A549 (cell line): Measurements from ENCODE around the gene BBLN. TPM values are rescaled to one million over a fixed set of nuclear protein-coding genes. Genes with fewer than 3 reads are reported as not detected.
A peak's percentile ranks its signal among the peaks of the same experiment; 100 is the strongest.

Source experiments
- ATAC-seq, 2 experiments: fragments of 200-7000 bp in 1 of 2; fragments of >200 bp in 1 of 2; cut with Nextera tagmentation in 1 of 2; cut with Tn5 transposase in 1 of 2; 3 replicates each; pipeline versions ENCODE4 v1.8.0 to v1.9.1; 2018 to 2020; ENCODE audit warnings: mild to moderate bottlenecking in 1 of 2, moderate library complexity in 1 of 2
- CTCF ChIA-PET: fragments of 300-600 bp; sonication (Branson Sonifier 250); formaldehyde crosslinking; extraction: SDS; loops from one replicate; lab custom pipeline; 2021; ENCODE audit warnings: antibody characterized with exemption, inconsistent platforms; lab: Yijun Ruan, JAX
- POLR2A ChIA-PET: fragments of 350-600 bp; formaldehyde crosslinking; extraction: SDS; loops from one replicate; lab custom pipeline; 2021; ENCODE audit warnings: antibody characterized with exemption, inconsistent platforms; lab: Yijun Ruan, JAX
- DNase-seq, 2 experiments: peaks; one replicate each; pipeline versions ENCODE4 v3.0.0 to v3.0.0-alpha.2; 2011 to 2016; ENCODE audit warnings: low read depth in 1 of 2, low spot score in 1 of 2
- FAIRE-seq: peaks from 2 replicates; lab custom pipeline; 2011; peaks lifted over from hg19 to GRCh38; lab: Jason Lieb, UNC
- H3K27ac ChIP-seq, 2 experiments: fragments of >200 bp; sonication (Bioruptor Twin); formaldehyde crosslinking; 3 replicates each; pipeline ENCODE4 v1.5.1; 2016 to 2017
- H3K4me1 ChIP-seq: fragments of >200 bp; sonication (Bioruptor Twin); formaldehyde crosslinking; 3 replicates; pipeline ENCODE4 v1.6.1; 2016
- H3K4me2 ChIP-seq: fragments of >200 bp; sonication (Bioruptor Twin); formaldehyde crosslinking; 3 replicates; pipeline ENCODE4 v1.6.1; 2016
- H3K4me3 ChIP-seq: fragments of >200 bp; sonication (Bioruptor Twin); formaldehyde crosslinking; 3 replicates; pipeline ENCODE4 v1.5.1; 2016
- H3K9me3 ChIP-seq: fragments of >200 bp; sonication (Bioruptor Twin); formaldehyde crosslinking; 3 replicates; pipeline ENCODE4 v1.6.1; 2016
- CBX2 ChIP-seq: fragments of 200-600 bp; sonication (generic); IDR thresholded peaks from 2 replicates; pipeline ENCODE4 v1.6.1; 2016; ENCODE audit warnings: low read depth, mild to moderate bottlenecking, borderline replicate concordance
- CBX8 ChIP-seq: fragments of 200-600 bp; sonication (generic); IDR thresholded peaks from 2 replicates; pipeline ENCODE4 v1.6.1; 2016
- CEBPB ChIP-seq, 2 experiments: fragments of >200 bp in 1 of 2; sonication (Bioruptor Twin) in 1 of 2; formaldehyde crosslinking in 1 of 2; IDR thresholded peaks; 2 replicates each; pipeline ENCODE4 v1.6.1; 2012 to 2016
- EHF ChIP-seq: fragments of 250-450 bp; sonication (Bioruptor Pico); IDR thresholded peaks from 2 replicates; pipeline ENCODE4 v1.5.0; 2020; ENCODE audit warnings: mild to moderate bottlenecking
- EP300 ChIP-seq, 2 experiments: fragments of >200 bp; sonication (Bioruptor Twin); formaldehyde crosslinking; IDR thresholded peaks; 2 replicates in 1 of 2; 3 replicates in 1 of 2; pipeline ENCODE4 v1.6.1; 2016 to 2017
- ESRRA ChIP-seq: fragments of 150-350 bp; IDR thresholded peaks from 2 replicates; pipeline ENCODE4 v1.6.1; 2014; ENCODE audit warnings: mild to moderate bottlenecking, low read length, borderline replicate concordance
- FOSB ChIP-seq: fragments of 250-450 bp; sonication (Bioruptor Pico); IDR thresholded peaks from 2 replicates; pipeline ENCODE4 v1.5.0; 2020; ENCODE audit warnings: mild to moderate bottlenecking, moderate library complexity
- FOSL2 ChIP-seq, 2 experiments: fragments of 450-650 bp in 1 of 2; fragments of >200 bp in 1 of 2; sonication (Bioruptor Twin) in 1 of 2; formaldehyde crosslinking; IDR thresholded peaks; 2 replicates each; pipeline versions ENCODE4 v1.5.0 to v1.6.1; 2016 to 2020; ENCODE audit warnings: mild to moderate bottlenecking in 1 of 2, moderate library complexity in 1 of 2
- FOXS1 ChIP-seq: fragments of 250-450 bp; sonication (Bioruptor Pico); IDR thresholded peaks from 2 replicates; pipeline ENCODE4 v1.5.0; 2020; ENCODE audit warnings: mild to moderate bottlenecking, moderate library complexity
- HDAC2 ChIP-seq: fragments of 200-600 bp; sonication (generic); IDR thresholded peaks from 2 replicates; pipeline ENCODE4 v1.6.1; 2016
- HEYL ChIP-seq: fragments of 250-450 bp; sonication (Bioruptor Pico); IDR thresholded peaks from 2 replicates; pipeline ENCODE4 v1.8.0; 2021; ENCODE audit warnings: mild to moderate bottlenecking, moderate library complexity
- HOXB5 ChIP-seq: fragments of 250-450 bp; sonication (Bioruptor Pico); IDR thresholded peaks from 2 replicates; pipeline ENCODE4 v1.5.0; 2020; ENCODE audit warnings: mild to moderate bottlenecking, moderate library complexity
- KDM1A ChIP-seq: fragments of 200-600 bp; sonication (generic); IDR thresholded peaks from 2 replicates; pipeline ENCODE4 v1.6.1; 2016; ENCODE audit warnings: low read depth, mild to moderate bottlenecking
- KDM5A ChIP-seq: fragments of 200-600 bp; sonication (generic); IDR thresholded peaks from 2 replicates; pipeline ENCODE4 v1.6.1; 2016; ENCODE audit warnings: antibody characterized with exemption, mild to moderate bottlenecking
- MAFK ChIP-seq: fragments of 450-650 bp; IDR thresholded peaks from 2 replicates; pipeline ENCODE4 v1.6.1; 2014; ENCODE audit not compliant: partially characterized antibody
- MYC ChIP-seq: IDR thresholded peaks from 2 replicates; pipeline ENCODE4 v1.6.1; 2012; ENCODE audit warnings: mild to moderate bottlenecking, inconsistent platforms, low read length, improper control_type of control experiment, borderline replicate concordance
- NFE2L2 ChIP-seq: fragments of 150-350 bp; conservative IDR thresholded peaks from 2 replicates; pipeline ENCODE4 v1.6.1; 2014; ENCODE audit warnings: low read length
- NPAS2 ChIP-seq: fragments of 250-450 bp; sonication (Bioruptor Pico); IDR thresholded peaks from 2 replicates; pipeline ENCODE4 v1.8.0; 2022; ENCODE audit warnings: mild to moderate bottlenecking, moderate library complexity, borderline replicate concordance
- NR3C1 ChIP-seq: fragments of >200 bp; sonication (Bioruptor Twin); formaldehyde crosslinking; IDR thresholded peaks from 3 replicates; pipeline ENCODE4 v1.6.1; 2017
- PHF8 ChIP-seq: fragments of 200-600 bp; sonication (generic); IDR thresholded peaks from 2 replicates; pipeline ENCODE4 v1.6.1; 2016; ENCODE audit warnings: low read depth, mild to moderate bottlenecking, antibody characterized with exemption, moderate library complexity, borderline replicate concordance
- POLR2A ChIP-seq: IDR thresholded peaks from 2 replicates; pipeline ENCODE4 v1.6.1; 2012; ENCODE audit warnings: mild to moderate bottlenecking, low read length
- RARB ChIP-seq: fragments of 250-450 bp; sonication (Bioruptor Pico); IDR thresholded peaks from 2 replicates; pipeline ENCODE4 v1.8.0; 2021; ENCODE audit warnings: mild to moderate bottlenecking, moderate library complexity
- RCOR1 ChIP-seq: fragments of 150-350 bp; IDR thresholded peaks from 2 replicates; pipeline ENCODE4 v1.6.1; 2014; ENCODE audit warnings: antibody characterized with exemption, low read length, low read depth
- RNF2 ChIP-seq: fragments of 200-600 bp; sonication (generic); IDR thresholded peaks from 2 replicates; pipeline ENCODE4 v1.6.1; 2016; ENCODE audit warnings: low read depth, mild to moderate bottlenecking, antibody characterized with exemption, moderate library complexity, borderline replicate concordance
- SMC3 ChIP-seq: fragments of >200 bp; sonication (Bioruptor Twin); formaldehyde crosslinking; IDR thresholded peaks from 3 replicates; pipeline ENCODE4 v1.6.1; 2018; ENCODE audit warnings: inconsistent platforms
- SREBF2 ChIP-seq: fragments of 450-650 bp; IDR thresholded peaks from 2 replicates; pipeline ENCODE4 v1.6.1; 2014; ENCODE audit warnings: mild to moderate bottlenecking, moderate library complexity
- TFCP2L1 ChIP-seq: fragments of 250-450 bp; sonication (Bioruptor Pico); IDR thresholded peaks from 2 replicates; pipeline ENCODE4 v1.5.0; 2021; ENCODE audit warnings: mild to moderate bottlenecking
- ZC3H11A ChIP-seq: fragments of 450-650 bp; IDR thresholded peaks from 2 replicates; pipeline ENCODE4 v1.6.1; 2014; ENCODE audit warnings: antibody characterized with exemption, mild to moderate bottlenecking
- ZFP36 ChIP-seq: fragments of 450-650 bp; IDR thresholded peaks from 2 replicates; pipeline ENCODE4 v1.6.1; 2014; ENCODE audit warnings: borderline replicate concordance; ENCODE audit not compliant: partially characterized antibody
- ZNF302 ChIP-seq: fragments of 250-450 bp; sonication (Bioruptor Pico); IDR thresholded peaks from 2 replicates; pipeline ENCODE4 v1.9.0; 2021; ENCODE audit warnings: inconsistent platforms, mild to moderate bottlenecking, moderate library complexity
- ZSCAN20 ChIP-seq: fragments of 250-450 bp; sonication (Bioruptor Pico); IDR thresholded peaks from 2 replicates; pipeline ENCODE4 v1.8.0; 2022; ENCODE audit warnings: mild to moderate bottlenecking, moderate library complexity
- WGBS: methylation state at CpG from one replicate; pipeline ENCODE4 v1.1.6; 2017; ENCODE audit errors: missing lambda C conversion rate; 5-methylcytosine and 5-hydroxymethylcytosine counted together
- polyA plus RNA-seq, 4 experiments: library from polyadenylated mRNA; depleted of rRNA in 3 of 4; stranded (reverse); fragments of >200 nt; fragmentation: RNase III in 1 of 4; extraction: RNeasy Plus Mini Kit Qiagen cat#74134 plus additional on column Dnase treatment in 1 of 4; gene quantifications; 2 replicates in 3 of 4; 3 replicates in 1 of 4; pipeline ENCODE4 v1.2.3, GENCODE V29; 2011 to 2017
- TF ChIP-seq, protein P1 (sequence below): IDR thresholded peaks from 2 replicates; pipeline ENCODE4 v1.6.1; 2012
- TF ChIP-seq, protein P2 (sequence below): fragments of 250-450 bp; sonication (Bioruptor Pico); IDR thresholded peaks from 2 replicates; pipeline ENCODE4 v1.5.0; 2020; ENCODE audit warnings: low read depth, mild to moderate bottlenecking, moderate library complexity
- TF ChIP-seq, protein P3 (sequence below): IDR thresholded peaks from 2 replicates; pipeline ENCODE4 v1.6.1; 2012
- TF ChIP-seq, protein P4 (sequence below): fragments of >200 bp; sonication (Bioruptor Twin); formaldehyde crosslinking; IDR thresholded peaks from 3 replicates; pipeline ENCODE4 v1.6.1; 2016

BBLN gene
- polyA plus RNA-seq, 2 of the 4 experiments (the other 2 are of a cell fraction), result 23.8 to 28.1 TPM

DNA sequence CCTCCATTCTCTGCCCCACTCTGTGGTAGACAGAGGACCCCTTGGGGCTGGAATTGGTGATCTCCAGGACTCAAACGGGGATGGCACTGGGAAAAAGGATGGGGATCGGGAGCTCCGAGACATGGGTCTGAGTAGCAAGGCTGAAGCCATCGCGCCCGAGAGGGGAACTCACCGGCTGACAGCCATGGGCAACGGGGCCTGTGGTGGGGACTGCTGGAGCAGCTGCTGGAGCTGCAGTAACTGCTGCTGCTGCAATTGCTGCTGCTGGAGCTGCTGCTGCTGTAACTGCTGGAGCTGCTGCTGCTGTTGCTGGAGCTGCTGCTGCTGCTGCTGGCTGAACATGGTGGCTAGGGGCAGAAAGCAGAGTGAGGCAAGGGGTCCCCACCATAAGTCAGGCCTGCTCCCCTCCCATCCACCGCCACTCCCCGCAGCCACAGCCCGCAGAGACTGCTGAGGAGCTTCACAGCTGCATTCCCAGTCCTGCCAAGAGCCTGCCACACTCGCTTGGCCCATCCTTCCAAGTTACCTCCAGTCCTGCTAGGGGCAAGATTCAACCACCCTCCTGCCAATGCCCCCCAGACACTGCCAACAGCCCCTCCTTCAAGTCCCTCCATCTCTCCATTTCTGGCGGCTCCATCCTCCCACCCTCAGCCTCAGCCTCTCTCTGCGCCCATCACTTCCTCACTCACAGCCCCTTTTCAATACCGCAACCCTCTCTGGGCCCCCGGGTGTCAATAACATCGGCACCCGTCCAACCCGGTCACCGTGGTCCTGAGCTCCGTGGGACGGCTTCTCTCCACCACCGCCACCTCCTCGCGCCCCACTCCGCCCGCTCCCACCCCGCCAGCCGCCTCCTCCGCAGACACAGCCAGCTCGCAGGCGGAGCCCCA, 30.7 kb downstream of the BBLN start (continued):
- TF ChIP-seq, protein P1, sequence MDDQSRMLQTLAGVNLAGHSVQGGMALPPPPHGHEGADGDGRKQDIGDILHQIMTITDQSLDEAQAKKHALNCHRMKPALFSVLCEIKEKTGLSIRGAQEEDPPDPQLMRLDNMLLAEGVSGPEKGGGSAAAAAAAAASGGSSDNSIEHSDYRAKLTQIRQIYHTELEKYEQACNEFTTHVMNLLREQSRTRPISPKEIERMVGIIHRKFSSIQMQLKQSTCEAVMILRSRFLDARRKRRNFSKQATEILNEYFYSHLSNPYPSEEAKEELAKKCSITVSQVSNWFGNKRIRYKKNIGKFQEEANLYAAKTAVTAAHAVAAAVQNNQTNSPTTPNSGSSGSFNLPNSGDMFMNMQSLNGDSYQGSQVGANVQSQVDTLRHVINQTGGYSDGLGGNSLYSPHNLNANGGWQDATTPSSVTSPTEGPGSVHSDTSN, result no peak; the same call in 1 of the 2 replicates
- TF ChIP-seq FOSL2 (IDR thresholded peaks at IDR 0.05) (no peak), FOSL2 (CRISPR knock-in tag; IDR thresholded peaks at IDR 0.05) (no peak), RNF2 (no peak)

DNA sequence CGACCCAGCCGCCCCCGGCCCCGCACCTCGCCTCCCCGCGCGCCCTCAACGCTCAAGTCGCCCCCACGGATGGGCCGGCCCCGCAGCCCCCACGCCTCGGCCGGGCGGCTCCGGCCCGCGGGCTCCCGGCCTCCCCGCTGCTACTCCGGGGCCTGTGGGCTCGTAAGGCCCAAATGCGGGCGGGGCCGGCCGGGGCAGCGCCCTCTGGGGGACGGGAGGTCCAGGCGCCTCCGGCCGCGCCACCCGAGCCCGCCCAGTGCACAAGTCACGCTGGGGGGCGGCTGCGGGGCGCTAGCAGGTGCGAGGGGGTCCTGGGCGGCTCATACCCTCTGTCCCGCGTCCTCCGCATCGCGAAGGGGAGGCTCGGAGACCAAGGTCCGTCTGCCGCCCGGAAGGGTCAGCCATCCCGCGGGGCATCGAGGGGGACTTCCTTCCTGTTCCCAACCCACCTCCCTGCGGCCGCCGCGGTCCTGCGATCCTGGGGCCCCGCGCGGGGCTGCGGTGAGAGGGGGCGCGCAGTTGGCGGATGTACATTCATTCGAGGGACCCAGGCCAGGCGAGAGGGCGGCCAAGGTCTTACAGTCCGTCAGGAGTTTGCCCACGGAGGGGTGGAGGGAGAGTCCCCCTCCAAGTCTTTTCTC, 31.5 kb downstream of the BBLN start, which contains the start of gene CIZ1:
Gene CIZ1 (minus strand): TSS at position 167 of the 641 bp plus-strand sequence. CDS start 715 bp downstream, outside the sequence.
- H3K9me3 ChIP-seq, result no peaks in the 10 kb centered on the region
- ATAC-seq (peak; percentile 86 to 90), FAIRE-seq (no peak), DNase-seq (peak; percentile 84 to 85)
- WGBS, result 5% methylated on average over 16 of the region's 71 CpGs
- CTCF ChIA-PET, result interaction anchor here (0.6 to 2.8 kb wide), 20 partner anchors 8 to 71 kb away, joined by 3 to 41 read pairs (median 4); partner anchors contain the start of gene DNM1
- peaks cover 17% of the 10 kb centered on the region for H3K4me1 ChIP-seq
- peak within 1 kb of the TSS; percentile 86 for H3K4me3 ChIP-seq
- H3K4me2 ChIP-seq, result peak within 1 kb of the TSS; percentile 94
- POLR2A ChIA-PET, result interaction anchor here (1.6 kb wide), 1 partner anchor 63 kb away, joined by 3 read pairs; no protein-coding TSS in a partner anchor
- H3K27ac ChIP-seq, result peak within 1 kb of the TSS; percentile 98 to 99
- TF ChIP-seq HOXB5 (CRISPR knock-in tag) (no peak), FOXS1 (CRISPR knock-in tag) (no peak), NR3C1 (no peak), SMC3 (peak; percentile 39; the same call in 1 of the 3 replicates), HDAC2 (no peak), FOSB (CRISPR knock-in tag) (no peak), KDM1A (no peak), NFE2L2 (no peak), NPAS2 (CRISPR knock-in tag) (no peak), ZNF302 (CRISPR knock-in tag) (no peak), PHF8 (peak; percentile 88), KDM5A (no peak), MAFK (no peak), RCOR1 (no peak), SREBF2 (no peak), TFCP2L1 (CRISPR knock-in tag) (no peak), ZSCAN20 (CRISPR knock-in tag) (no peak), EP300 (IDR thresholded peaks at IDR 0.05) (no peak), MYC (0 out of 2 replicates have a peak, but pooled peaks have one; percentile 50), FOSL2 (IDR thresholded peaks at IDR 0.05) (no peak), FOSL2 (CRISPR knock-in tag; IDR thresholded peaks at IDR 0.05) (peak; percentile 10; the same call in 1 of the 2 replicates), CBX8 (no peak), CEBPB (IDR thresholded peaks at IDR 0.05) (no peak), POLR2A (peak; percentile 59), ZFP36 (no peak), RNF2 (no peak), ZC3H11A (no peak), CBX2 (no peak), RARB (CRISPR knock-in tag) (no peak), HEYL (no peak), ESRRA (no peak), EHF (no peak)
- TF ChIP-seq, protein P2, sequence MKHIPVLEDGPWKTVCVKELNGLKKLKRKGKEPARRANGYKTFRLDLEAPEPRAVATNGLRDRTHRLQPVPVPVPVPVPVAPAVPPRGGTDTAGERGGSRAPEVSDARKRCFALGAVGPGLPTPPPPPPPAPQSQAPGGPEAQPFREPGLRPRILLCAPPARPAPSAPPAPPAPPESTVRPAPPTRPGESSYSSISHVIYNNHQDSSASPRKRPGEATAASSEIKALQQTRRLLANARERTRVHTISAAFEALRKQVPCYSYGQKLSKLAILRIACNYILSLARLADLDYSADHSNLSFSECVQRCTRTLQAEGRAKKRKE (CRISPR knock-in tag), result no peak
- TF ChIP-seq, protein P3, sequence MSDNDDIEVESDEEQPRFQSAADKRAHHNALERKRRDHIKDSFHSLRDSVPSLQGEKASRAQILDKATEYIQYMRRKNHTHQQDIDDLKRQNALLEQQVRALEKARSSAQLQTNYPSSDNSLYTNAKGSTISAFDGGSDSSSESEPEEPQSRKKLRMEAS, result peak; percentile 67
- TF ChIP-seq, protein P4, sequence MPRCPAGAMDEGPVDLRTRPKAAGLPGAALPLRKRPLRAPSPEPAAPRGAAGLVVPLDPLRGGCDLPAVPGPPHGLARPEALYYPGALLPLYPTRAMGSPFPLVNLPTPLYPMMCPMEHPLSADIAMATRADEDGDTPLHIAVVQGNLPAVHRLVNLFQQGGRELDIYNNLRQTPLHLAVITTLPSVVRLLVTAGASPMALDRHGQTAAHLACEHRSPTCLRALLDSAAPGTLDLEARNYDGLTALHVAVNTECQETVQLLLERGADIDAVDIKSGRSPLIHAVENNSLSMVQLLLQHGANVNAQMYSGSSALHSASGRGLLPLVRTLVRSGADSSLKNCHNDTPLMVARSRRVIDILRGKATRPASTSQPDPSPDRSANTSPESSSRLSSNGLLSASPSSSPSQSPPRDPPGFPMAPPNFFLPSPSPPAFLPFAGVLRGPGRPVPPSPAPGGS, result peak; percentile 94
